HG03342 (cell line): ENCODE data around the gene ZNF8.
"Not testable (repeated sequence)": the region's sequence is repeated elsewhere in the genome, so short reads cannot be mapped to it uniquely, and the experiment has no call there.

Source experiments
- ATAC-seq: cut with Tn5 transposase; IDR thresholded peaks from one replicate; pipeline ENCODE4 v1.9.1; 2021; ENCODE audit warnings: mild to moderate bottlenecking, moderate library complexity; ENCODE audit not compliant: unreplicated experiment

ZNF8 gene

DNA sequence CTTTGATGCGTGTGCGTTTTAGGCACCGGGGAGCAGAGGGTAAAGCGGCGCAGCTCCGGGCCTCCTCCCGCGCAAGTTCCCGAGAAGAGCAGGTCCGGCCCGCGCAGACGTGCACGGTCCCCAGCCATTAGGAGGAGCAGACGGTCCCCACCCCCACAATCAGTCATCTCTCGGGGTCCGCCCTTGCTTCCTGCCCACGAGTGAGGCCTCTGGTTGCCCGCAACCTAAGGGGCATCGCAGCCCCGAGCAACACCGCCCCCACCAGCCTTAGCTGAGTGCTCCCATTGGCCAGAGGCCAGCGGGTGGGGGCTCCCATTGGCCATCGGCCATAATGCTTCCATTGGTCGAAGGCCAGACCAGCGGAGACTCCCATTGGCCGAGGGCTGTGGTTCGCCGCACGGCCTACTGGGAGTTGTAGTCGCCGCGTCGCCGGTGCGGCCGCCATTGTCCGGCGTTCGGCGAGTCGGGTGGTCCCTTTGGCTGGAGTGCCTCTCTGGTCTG lies at the start of gene ZNF8:
TSS of gene ZNF8 (plus strand) at position 415 of the 501 bp plus-strand sequence. CDS start 127 bp downstream, outside the sequence.
- peak; percentile 94 for ATAC-seq

DNA sequence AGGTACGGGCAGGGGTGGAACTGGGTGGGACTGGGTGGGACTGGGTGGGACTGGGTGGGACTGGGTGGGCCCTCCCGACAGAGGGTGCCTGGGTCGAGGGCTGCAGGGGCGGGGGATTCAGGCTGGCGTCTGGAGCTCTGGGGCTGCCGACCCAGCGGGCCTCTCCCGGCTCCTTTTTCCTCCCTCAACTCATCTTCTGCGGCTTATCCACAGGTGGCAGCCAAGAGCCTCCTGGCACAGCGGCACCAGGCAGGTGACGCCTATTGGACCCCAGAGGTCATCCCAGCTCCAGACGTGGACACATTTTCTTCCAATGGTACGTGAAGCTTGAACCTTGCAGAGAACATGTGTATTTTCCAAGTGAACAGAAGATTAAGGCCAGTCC lies 49.5 kb upstream of the ZNF8 start:
- no peak for ATAC-seq

DNA sequence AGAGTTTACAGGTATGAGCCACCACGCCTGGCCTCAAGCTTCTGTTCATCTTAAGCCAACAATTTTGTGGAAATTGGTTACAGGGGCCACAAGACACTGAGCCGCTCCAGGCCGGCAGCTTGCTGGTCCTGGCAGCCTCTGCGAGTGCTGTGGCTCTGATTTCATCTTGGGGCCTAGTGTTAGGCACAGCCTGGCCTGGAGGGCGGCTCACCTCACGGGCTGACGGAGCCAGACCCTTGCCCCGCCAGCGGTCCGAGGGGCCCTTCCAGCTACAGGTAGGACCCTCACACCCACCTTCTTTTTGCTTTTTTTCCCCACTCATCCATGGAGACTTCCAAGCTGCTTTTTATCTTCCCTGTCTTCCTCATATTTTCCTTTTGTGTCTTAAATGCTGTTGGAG lies 41.4 kb upstream of the ZNF8 start:
- no peak for ATAC-seq

DNA sequence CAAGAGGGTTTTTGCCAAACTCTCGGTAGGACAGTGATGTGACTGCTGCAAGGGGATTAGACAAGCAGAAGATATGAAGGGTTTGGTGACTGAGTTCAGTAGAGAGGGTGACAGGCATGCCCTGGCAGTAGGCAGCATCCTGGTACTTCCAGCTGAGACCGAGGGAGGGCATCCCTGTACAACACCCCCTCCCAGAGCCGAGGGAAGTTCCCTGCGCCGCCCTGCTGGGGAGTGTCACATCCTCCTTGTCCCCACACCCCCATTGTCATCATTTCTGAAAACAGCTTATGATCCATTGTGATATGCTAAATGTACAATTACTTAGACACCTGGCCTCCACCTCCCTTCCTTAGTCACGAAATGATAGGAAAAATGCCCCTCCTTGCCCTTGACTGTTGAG lies 35.4 kb upstream of the ZNF8 start:
- no peak for ATAC-seq

DNA sequence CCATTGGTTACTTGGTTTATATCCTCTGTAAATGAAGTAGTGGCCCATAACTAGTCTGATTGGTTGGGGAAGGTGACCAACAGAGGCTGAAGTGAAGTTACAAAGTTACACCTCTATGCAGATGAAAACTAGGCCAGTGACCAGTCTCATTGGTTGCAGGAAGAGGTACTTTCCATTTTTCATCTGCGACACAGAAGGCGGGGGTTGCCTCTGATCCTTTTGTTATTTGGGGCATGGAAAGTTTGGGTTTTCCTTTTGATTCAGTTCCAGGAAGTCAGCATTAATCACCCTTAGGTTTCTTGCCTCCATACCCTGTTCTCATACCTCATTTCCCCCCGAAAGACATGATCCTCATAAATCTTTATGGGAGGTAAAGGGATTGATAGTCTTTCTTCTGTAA lies 29.9 kb upstream of the ZNF8 start:
- ATAC-seq: no peak

DNA sequence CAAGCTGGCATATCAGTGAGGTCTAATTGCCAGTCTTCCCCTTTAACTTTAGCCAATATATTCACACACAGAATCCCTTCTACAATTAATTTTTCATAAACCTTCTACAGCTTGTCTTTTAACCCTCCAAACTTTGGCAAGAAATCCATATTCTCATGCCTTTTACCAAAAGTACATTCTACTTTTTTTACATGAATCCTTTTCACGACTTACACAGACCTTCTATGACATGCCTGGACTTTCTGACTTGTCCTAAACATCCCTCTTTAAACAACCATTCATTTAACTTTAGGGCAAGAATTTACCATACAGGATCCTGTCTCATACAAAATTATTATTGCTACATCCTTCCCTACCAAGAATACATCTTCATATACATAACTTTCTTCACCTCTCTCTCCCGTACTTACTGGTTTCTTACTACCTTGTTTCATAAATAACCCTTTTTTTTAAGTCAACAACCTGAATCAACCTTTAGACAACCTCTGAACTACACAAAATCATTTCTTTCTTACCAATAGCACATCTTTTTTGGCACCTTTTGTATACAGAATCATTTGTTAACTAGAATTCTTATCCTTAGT lies 26.6 kb upstream of the ZNF8 start:
- no peak for ATAC-seq

DNA sequence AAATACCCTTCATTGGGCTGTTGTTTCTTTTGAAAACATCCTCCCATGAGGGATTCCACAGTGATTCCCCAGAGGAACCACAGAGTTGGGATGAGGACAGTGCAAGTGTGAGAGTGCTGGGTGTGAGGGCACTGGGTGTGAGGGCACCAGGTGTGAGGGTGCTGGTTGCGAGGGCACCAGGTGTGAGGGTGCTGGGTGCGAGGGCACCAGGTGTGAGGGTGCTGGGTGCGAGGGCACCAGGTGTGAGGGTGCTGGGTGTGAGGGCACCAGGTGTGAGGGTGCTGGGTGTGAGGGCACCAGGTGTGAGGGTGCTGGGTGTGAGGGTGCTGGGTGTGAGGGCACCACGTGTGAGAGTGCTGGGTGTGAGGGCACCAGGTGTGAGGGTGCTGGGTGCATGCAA lies 20.5 kb upstream of the ZNF8 start:
- not testable (repeated sequence) for ATAC-seq

DNA sequence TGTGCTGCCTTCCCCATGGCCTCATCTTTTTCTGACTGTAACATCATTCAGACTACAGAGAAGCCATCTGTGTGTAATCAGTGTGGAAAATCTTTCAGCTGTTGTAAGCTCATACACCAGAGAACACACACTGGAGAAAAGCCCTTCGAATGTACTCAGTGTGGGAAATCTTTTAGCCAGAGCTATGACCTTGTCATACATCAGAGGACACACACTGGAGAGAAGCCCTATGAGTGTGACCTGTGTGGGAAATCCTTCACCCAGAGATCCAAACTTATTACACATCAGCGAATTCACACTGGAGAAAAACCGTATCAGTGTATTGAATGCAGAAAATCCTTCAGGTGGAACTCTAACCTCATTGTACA lies 17.2 kb upstream of the ZNF8 start:
- ATAC-seq: no peak

DNA sequence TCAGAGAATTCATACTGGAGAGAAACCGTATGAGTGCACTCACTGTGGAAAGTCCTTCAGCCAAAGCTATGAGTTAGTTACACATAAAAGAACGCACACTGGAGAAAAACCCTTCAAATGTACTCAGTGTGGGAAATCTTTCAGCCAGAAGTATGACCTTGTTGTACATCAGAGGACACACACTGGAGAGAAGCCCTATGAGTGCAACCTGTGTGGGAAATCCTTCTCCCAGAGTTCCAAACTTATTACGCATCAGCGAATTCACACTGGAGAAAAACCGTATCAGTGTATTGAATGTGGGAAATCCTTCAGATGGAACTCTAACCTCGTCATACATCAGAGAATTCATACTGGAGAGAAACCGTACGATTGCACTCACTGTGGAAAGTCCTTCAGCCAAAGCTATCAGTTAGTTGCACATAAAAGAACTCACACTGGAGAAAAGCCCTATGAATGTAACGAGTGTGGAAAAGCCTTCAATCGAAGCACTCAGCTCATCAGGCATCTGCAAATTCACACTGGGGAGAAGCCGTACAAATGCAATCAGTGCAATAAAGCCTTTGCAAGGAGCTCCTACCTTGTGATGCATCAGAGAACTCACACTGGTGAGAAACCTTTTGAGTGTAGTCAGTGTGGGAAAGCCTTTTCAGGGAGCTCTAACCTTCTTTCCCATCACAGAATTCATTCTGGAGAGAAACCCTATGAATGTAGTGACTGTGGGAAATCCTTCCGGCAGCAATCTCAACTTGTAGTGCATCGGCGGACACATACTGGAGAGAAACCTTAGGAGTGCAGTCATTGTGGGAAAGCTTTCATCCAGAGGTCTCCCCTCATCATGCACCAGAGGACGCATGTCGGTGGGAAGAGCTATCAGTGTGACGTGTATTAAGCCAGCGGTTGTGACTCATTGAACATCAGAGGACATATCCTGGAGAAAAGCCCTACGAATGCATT lies 16.5 kb upstream of the ZNF8 start:
- no peak for ATAC-seq

DNA sequence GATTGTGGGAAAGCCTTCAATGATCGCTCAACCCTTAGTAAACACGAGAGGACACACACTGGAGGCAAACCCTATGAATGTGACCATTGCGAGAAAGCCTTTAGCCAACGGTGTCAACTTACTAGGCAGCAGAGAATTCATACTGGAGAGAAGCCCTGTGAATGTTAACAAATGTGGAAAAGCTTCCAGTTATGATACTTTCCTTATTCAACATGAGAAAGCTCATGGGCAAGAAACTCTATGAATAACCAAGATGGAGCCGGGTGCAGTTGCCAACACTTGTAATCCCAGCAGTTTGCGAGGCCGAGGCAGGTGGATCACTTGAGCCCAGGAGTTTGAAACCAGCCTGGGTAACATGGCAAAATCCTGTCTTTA lies 15.8 kb upstream of the ZNF8 start:
- no peak for ATAC-seq

DNA sequence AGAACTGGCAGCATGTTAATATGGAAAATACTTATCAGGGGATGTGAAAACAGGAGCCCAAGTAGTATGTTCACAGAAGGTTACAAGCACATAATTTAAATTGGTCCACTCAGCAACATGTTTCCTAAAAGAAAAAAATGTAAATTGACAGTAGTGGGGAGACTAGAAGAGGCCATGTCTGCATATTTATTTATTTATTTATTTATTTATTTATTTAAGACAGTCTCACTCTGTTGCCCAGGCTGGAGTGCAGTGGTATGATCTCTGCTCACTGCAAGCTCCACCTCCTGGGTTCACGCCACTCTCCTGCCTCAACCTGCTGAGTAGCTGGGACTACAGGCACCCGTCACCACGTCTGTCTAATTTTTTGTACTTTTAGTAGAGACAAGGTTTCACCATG lies 13.7 kb upstream of the ZNF8 start:
- ATAC-seq: no peak

DNA sequence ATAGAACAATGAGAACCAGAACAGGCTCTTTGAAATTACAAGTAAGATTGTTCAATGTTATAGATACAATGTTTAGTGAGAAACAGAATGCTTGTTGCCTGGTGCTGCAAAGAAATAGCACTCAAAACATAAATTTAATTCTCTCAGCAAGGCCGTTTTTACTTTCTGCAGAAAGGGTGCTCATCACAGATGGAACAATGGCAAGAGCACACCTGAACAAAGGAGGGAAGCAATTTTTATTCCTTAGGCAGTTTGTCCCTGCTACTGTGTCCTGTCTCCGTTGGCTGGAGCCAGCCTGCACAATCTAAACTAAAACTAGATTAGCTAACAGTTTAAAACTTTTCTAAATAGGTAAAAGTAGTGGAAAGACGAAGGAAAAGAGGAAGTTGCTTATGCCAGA lies 10.4 kb upstream of the ZNF8 start:
- ATAC-seq: no peak

DNA sequence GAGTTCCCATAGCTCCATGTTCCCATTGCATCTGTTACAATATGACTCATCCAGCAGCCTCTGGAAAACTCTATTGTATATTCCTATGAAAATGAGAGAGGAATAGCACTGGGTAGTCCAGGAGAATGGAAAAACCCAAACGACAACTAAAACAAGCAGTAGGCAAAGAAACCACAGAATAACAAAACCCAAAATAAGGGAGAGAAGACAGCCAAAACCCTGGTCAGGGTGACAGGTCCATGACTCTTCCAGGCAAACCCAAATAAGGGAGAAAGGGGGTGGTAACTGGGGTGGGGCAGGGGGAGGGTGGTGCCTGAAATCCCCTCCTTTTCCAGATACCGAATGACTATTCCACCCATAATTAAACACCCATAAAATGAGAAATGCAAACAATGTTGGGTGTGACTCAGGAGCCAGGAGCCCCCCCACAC lies 4.0 kb upstream of the ZNF8 start:
- no peak for ATAC-seq

DNA sequence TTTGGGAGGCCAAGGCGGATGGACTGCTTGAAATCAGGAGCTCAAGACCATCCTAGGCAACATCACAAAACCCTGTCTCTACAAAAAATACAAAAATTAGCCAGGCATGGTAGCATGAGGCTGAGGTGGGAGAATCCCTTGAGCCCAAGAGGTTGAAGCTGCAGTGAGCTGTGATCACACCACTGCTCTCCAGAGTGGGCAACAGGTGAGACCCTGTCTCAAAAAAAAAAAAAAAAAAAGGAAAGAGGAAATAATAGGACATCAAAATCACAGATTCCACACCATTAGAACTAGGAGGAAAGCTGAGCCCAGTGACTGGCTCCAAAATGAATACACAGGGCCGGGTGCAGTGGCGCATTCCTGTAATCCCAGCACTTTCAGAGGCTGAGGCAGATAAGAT lies 3.2 kb upstream of the ZNF8 start:
- ATAC-seq: no peak

DNA sequence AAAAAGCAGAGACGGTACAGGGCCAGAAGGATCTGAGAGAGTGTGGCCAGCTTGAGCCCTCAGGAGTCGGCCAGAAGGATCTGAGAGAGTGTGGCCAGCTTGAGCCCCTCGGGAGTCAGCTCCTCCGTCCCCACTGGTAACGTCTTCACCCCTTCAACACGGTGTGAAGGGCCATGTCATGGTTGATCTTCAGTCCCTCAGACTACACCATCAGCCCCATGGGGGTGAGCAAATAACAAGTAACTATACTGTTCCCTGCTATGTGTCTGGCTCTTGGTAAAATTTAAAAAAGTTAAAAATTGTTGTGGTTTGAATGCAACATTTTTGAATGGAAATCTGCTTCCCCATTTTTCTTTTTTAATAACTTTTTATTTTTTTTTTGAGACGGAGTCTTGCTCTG lies 1.6 kb upstream of the ZNF8 start:
- ATAC-seq: no peak

DNA sequence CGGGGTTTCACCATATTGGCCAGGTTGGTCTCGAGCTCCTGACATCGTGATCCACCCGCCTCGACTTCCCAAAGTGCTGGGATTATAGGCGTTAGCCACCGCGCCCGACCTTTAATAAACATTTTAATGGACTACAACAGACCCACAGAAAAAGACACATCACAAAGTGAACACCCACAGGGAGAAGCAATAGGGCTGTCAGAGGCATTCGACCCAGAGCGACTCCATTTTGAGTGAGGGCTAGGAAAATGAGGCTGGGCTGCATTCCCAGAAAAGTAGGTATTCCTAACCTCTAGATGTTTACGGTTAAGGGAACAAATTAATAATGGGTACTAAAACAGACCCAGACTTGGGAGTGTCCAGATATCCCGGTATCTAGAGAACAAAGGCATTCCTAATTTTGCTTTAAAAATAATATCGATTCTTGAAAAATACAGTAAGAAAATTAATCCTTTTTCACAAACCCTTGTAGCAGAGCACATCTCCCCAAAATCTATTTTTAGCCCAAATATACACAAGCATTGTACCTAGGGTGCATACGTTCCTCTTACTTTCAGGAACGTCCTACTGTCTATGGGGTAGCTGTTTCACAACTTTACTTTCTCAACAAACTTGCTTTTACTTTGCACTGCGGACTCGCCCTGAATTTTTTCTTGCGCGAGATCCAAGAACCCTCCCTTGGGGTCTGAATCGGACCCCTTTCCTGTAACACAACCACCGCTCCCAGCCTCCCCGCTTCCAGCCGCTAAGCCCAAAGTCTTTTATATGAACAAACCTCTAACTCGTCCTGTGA lies 811 bp upstream of the ZNF8 start:
- no peak for ATAC-seq

DNA sequence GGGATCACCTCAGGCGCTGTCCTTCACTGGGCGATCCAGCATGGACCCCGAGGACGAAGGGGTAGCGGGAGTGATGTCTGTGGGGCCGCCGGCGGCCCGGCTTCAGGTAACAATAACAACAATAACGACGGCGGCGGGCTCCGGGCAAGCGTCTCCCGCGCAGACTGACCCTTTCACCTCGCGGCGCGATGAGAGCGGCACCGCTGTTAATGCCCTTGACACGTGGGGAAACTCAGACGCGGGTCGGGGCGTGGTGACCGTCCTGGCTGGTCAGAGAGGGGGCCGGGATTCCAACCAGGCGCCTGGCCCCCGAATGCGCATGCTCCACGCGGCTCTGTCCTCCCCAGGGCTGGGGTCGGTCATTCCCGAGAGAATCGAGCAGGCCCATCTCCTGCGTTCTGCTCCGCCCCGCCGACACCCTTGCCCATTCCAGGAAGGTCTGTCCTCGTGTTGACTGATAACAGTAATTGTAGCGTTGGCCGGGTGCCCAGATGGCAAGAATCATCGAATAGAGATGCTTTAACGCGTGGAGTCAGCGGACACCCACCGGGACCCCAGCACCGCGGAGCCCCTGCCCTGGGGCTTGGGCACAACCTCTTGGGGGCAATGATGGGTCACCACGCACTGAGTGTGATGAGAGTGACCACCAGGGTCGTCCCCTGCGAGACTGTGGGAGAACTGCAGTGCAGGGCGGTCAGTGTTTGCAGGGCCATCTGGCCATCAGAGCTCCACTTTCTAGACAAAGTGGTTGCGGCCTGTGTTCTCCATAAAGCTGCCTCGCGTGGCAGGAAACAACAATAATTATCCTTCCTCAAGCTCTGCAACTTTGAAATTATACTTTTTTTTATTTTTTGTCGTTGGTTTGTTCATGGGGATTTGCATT lies 528 bp downstream of the ZNF8 start:
- peak; percentile 18 for ATAC-seq

DNA sequence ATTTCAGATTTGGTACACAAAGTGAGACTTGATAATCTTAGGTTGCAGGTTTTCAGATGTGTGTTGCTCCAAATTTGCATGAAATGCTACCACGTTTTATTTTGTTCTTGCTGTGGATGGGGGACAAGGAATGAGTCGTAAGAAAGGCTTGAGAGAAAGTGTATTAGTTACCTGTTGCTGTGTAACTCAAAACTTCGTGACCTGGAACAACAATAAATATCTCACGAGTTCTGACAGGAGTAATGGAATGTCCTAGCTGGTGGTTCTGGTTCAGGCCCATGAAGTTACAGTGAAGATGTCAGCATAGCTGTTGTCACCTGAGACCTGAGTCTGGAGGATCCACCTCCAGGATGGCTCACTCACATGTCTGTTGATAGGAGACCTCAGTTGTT lies 1.2 kb downstream of the ZNF8 start:
- no peak for ATAC-seq

DNA sequence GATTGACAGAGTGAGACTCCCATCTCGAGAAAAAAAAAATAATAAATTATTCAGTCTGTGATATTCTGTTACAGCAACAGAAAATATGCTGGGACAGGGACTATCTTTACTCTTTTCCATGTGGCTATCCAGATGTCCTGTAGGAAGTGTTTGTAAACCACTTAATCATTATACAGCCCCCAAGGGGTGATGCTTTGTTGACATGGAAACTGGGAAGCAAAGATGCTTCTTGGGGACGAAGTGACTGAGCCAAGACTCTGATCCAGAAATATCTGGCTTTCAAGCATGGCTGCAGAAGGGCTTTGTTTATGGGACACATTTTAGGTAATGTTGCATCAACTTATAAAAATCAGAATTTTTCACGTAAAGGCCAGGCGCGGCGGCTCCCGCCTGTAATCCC lies 5.4 kb downstream of the ZNF8 start:
- no peak for ATAC-seq

DNA sequence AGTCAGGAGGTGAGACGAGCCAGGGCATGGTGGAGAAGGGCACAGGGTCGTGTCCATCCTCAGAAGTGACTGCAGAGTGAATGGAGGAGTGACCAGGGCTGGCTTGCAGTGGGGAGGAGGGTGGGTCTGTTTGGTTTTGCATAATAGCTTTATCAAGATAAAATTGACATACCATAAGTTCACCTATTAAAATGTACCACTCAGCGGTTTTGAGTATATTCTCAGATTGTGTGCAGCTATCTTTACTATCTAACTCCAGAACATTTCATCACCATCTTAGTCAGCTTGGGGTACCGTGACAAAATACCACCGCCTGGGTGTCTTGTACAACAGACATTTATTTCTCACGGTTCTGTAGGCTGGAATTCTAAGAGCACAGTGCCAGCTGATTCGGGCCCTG lies 13.2 kb downstream of the ZNF8 start:
- no peak for ATAC-seq
